Endometrial microvascular endothelial cells (primary cell): ENCODE results near the gene ZMYND19. TPM values are rescaled to one million over a fixed set of nuclear protein-coding genes. Genes with fewer than 3 reads are reported as not detected.

Source experiments
- in situ Hi-C: cut with HindIII; loops from 2 replicates; pipeline ENCODE4 v1.10.0; 2017; ENCODE audit warnings: low sequenced_read_pairs, low pct_unique_long_range_greater_than_20kb; ENCODE audit errors: inconsistent ontology term
- total RNA-seq: library from RNA; depleted of rRNA; stranded (reverse); fragments of >200 nt; gene quantifications from one replicate; pipeline ENCODE4 v1.2.3, GENCODE V29; 2015; ENCODE audit errors: inconsistent ontology term

ZMYND19 gene
- total RNA-seq, 1 donor from 2014 or later = 27.8 TPM

DNA sequence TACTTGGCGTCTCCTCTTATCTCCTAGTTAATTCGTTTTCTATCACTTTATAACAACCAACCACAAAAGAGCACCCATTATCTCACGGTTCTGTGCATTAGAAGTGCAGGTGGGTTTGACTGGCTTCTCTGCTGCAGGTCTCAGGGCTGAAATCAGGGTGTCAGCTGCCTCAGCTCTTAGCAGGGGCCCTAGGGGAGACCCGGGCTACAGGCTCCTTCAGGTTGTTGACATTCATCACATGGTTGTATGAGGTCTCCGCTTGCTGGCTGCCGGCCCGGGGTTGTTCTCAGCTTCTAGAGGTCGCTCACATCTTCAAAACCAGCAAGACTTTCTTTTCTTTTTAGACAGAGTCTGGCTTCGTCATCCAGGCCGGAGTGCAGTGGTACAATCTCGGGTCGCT lies 2.9 kb upstream of the ZMYND19 start:
- in situ Hi-C loops = no loop called here

DNA sequence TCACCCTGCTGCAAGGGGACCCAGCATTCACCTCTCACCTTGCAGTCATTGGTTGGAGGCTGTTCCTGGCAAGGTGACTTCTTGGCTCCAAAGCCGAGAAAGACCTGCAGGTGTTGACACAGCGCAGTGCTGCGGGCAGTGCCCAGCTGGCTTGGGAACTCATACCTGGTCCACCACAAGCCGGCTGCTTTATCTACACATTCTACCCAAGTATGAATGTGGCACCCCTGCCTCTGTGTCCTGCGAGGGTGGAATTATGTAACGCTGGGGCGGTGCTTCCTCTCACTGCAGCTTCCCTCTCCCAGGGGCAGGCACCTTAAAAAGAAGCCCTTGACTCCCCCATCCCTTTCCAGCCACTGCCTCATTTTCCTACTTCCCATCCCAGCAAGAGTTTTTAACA lies 2.5 kb upstream of the ZMYND19 start:
- in situ Hi-C loops = no loop called here

DNA sequence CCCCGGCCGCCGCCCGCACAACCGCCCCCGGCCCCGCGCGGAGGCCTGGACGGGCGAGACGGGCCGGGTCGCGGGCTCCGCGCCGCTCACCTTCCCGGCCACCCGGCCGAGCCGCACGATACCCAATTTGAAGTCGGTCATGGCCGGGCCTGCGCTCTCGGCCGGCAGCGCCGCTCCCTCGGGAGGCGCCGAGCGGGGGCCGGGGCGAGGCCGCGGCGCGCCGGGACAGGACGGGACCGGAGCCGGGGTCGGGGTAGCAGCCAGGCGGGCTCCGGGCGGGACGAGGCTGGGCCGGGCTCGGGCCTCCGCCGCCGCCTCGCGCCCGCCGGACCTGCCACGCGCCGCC lies 216 bp downstream of the ZMYND19 start:
- in situ Hi-C loops = no loop called here

DNA sequence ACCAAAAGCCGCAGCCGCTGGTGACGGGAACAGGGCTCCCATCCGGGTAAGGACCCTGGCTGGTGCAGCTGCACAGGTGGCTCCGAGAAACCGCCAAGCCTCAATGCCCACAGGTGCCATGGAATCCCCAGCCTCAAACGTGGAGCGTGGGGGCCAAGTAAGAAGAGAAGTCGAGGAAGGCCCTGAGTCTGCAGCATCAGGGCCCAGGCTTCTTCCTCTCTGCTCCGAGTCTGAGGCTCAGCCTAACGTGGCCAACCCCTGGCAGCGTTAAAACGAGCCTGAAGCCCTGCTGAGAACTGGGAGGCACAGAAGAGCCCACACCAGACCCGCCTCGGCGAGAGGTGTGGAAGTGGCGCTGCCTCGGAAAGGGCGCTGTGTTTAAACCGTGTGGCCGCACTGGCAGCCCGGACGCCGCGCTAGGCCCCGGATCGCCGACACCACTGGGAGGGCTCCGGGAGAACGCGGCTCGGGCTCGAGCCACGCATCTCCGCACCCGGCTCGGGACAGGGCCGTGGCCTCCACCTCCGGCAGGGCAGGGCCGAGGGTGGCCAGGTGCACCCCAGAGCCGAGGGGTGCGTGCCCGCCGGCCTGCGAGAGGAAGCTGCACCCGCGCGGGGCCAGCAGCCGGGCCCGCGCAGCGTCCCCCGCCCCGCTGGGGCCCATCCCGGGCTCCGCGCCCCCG lies 730 bp downstream of the ZMYND19 start:
- in situ Hi-C loops = no loop called here

DNA sequence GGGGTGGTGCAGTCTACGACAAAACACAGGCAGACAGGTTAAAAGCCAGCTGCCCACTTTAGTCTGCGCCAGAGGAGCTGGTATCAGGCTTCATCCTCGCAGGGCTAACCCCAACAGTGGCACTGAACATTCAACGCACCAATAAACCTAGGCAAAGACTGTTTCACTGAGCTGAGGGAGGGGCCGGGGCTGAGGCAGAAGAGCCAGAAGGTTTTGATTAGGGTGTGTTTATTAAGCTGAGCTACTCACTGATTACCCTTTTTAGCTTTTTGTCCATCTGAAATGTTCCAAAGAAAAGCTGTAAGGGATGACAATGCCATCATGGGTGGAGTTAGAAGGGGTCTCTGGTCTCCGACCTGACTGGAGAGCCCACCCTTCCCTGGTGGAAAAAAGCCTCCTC lies 1.4 kb downstream of the ZMYND19 start:
- in situ Hi-C loops = no loop called here

DNA sequence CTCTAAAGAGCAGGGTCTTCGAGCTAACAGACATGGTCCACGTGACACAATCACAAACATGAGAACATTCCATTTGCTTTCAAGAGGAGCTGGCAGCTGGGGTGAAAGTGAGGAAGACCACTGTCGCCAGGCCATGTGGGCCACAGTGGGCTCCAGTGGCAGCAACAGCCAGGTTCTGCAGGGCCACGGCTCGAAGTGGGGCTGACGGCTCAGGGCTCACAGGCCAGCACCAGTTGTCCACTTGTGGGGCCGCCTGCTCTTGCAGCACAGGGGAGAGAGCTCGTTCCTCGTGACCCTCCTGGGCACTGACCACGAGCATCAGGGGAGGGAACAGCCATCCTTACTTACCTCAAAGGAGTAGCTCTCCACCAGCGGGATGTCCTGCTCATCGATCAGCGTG lies 2.0 kb downstream of the ZMYND19 start:
- in situ Hi-C loops = no loop called here

DNA sequence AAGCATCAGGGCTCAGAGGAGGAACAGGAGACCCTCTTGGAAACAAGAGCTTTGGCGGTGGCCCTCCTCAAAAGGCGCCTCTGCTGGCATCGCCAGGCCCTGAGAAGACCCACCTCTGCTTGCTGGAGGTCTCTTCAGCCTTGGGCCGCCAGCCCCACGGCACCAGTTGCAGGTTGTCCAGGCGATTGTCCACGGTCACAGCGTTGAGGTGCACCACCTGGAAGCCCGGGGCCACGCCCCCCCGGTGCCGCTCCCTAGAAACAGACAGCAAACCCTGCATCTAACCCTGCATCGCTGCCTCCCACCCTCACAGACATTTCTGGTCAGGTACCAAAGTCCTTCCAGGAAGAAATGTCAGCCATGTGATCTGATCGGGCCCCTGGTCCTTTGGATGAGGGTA lies 3.5 kb downstream of the ZMYND19 start:
- in situ Hi-C loops = no loop called here

DNA sequence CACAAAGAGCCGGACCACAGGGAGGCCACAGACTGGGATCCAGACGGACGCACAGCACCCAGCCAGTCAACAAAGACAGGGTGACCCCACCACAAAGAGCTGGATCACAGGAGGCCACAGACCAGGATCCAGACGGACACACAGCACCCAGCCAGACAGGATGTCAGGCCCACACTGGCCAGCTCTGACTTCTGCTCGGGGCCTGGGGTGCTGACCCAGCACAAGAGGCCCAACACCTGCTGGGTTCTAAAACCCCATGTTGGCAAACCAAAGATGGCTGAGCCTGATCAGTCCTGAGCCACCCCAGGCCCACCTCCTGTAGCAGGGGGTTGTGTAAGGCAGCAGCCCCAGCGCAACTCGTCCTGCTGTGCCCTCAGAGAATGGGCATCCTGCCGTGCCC lies 6.4 kb downstream of the ZMYND19 start:
- in situ Hi-C loops = no loop called here

DNA sequence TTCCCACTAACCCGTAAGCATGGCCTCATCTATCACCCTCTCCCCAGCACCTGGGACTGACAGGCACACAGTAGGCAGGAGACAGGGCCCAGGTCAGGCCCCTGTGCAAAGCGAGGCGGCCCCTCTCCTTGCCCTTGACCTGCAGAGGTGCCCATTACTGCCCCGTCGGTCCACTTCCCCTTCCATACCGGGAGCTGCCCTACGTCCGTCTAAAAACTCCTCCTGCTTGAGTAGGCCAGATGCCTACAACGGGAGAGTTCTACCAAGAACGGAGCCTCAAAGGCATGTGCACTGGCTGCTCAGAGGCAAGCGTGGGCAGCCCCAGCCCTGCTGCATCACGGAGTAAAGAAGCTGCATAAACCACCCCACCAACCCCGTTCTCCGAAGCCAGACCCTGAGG lies 7.0 kb downstream of the ZMYND19 start:
- in situ Hi-C loops = no loop called here

DNA sequence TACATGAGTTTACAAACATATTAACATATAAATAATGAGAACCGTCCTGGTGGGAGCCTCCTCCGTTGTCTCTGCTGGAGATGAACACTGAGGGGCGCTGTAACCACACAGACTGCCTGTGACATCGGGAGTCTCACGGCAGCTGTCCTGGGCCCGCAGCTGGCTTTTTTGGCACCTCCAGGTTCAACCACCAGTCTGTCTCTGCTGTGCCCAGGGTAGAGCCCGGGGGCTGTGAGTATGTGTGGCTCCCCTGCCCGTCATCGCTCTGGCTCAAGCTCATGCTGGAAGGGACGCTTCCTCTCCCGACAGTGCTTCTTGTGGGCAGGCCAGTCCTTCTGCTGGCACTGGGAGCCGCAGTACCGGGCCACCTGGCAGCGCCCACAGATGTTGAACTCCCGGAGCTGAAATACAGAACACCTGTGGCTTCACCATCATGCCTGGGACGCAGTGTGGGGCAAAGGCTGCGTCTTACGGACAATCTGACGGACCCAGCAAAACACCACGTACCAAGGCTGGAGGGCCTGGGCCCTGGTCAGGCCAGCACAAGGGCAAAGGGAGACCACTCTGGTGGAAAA lies 7.9 kb downstream of the ZMYND19 start:
- in situ Hi-C loops = no loop called here

DNA sequence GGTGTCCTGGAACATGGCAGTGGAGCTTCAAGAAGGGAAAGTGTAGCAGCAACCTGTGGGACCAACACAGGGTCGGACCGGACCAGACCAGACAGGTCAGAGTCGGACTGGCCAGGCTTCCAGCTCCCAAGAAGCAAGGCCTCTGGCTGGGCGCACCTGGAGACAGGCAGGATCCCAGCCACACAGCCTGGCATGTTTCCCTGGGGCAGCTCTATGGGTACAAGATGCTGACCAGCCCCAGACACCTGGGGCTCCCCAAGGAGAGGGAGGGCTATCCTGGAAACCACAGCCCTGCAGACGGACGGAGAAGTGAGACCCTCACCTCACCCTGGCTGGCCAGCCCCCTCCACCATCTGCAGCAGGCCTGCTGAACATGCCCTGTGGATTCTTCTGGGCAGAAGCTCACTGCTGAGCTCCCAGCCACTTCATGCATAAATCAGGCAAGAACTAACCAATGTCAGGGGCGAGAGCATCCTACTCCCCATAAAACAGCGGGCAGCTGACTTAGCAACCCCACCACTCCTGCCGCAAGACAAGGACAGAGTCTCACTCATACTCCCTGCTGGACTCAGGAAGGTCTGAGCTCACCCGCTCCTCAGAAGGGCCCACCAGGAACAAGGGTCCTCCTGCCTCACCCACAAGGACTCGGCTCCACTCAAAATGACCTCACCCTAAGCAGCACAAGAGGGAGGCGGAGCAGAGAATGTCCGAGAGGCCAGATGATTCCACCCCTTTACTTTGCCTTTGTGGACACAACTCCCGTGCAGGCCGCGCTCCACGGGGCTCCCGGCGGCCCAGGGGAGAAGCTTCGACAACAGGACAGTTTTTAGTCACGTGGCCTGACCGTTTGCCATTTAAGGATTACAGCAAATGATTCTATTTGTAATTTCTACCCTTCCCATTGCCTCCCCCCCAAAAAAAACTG lies 8.7 kb downstream of the ZMYND19 start:
- in situ Hi-C loops = no loop called here

DNA sequence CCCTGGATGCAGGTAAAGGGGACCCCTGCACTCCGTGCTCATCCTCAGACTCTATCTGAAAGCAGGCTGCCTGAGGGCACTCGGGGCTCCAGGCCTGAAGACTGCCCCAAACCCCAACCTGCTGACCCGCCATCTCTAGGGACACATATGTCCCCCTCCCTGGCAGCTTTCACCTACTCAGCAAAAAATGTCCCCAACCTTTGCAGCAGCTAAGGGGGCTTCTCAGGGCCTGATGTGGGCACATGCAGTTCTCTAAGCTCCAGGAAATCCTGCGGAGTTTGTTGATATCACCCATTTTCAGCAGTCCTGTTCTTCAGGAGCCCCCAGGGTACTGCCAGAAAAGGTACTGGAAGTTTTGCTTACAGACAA lies 9.4 kb downstream of the ZMYND19 start:
- in situ Hi-C loops = no loop called here

DNA sequence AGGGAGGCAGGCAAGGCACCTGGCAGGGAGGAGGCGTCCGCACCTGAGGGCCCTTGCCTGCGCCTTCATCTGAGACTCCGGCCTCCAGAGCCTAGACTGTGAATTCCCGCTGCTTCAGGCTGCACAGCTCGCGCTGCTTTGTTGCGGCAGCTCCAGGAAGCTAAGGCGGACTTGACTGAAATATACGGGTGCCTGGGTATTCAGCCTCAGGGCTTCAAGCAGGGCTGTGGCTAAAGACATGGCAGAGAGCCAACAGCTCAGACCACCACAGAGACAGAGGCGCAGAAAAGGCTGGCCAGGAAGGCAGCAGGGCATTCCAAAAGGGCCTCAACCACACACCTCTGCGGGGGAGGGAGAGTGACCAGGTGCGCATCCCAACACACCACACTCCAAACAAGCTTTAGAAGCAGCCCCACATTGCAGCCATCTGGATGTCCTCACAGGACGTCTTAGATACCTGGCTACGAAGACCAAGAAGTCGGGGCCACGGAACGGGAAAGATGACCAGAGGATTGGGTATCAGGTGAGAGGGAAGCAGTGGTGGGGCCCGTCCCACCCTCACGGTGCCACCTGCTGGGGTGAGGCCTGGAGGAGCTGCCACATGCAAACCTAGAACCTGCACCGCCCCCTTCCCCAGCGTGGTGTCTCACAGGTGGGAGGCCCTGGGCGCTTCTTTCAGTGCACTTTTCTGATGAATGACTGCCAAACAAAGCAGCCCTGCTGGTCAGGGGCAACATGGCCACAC lies 9.9 kb downstream of the ZMYND19 start:
- in situ Hi-C loops = no loop called here

DNA sequence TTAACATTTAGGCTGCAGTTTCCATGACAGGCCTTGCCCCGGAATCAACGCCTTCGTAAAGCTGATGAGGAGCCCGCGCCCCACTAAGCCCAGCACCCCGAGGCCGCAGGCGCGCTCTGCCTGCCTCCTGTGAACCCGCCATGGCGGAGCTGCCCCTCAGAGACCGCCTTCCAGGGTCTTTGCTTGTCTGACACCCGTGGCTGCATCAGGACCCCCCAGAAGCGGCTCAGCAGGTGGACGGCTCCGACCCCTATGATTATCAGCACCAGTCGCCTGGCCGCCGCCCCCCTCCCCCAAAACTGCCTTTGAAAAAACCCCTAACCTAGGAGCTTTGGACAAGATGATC lies 11.1 kb downstream of the ZMYND19 start:
- in situ Hi-C loops = no loop called here

DNA sequence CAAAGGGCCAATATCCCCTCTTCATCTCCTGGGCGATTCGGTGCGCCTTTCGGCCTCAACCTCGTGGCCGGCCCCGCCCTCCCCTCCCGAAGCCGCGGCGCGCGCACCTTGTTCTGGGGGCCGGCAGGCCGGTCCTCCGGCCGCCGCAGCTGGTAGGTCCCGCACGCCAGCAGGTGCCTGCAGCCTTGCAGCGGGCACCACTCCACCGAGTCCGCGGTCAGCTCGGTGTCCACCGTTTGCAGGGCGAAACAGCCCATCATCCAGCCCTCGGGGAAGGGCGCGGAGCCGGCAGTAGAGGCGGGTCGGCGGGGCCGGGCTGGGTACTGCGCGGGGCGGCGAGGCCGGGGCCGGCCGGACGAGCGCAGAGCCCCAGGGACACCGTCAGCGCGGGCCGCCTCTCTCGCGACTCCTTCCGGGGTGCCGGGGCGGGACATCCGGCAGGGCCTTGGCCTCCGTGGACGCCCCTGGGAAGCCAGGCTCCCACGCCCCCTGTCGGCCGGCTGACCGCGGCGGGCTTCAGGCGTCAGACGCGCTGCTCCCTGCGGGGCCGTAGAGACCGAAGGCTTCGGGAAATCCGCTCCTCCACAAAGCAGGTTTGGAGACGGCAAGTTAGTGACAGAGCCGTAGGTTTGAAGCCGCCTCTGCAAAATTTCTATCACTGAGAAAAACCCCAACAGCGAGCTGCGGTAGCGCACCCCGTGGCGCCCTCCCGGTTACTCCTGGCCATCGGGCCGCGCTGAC lies 11.6 kb downstream of the ZMYND19 start, which contains the start of gene DPH7:
TSS of gene DPH7 (minus strand) at position 408 of the 741 bp plus-strand sequence. CDS start at position 260, 148 bp downstream.
- in situ Hi-C loops = no loop called here

DNA sequence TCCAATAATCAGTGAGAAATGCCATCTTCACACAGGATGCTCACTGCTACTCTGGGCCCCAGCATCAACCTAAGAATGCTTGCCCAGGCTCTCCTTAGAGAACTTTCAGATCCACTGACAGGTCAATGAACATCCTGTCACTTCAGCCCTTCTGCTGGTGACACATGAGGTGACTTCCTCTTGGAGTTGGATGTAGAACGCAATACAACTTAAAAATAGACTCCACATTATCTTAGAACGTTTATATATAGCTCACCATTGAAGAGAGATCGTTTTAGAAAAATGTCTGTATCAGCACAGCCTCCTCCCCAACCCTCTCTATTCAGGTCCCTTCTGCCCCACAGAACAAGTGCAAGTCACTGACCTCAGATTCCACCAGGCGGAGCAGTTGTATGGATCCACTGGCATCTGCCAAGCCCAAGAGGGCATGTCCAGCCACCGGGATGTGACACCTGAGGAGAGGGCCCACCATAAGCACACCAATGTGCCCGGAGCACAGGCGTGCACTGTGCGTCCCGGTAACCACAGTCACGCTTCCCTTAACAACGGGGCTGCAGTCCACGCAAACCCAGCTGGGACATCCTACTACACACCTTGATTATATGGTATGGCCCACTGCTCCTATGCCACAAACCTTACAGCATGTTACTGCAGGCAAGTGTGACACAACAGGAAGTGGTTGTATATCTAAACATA lies 14.4 kb downstream of the ZMYND19 start:
- in situ Hi-C loops = no loop called here

DNA sequence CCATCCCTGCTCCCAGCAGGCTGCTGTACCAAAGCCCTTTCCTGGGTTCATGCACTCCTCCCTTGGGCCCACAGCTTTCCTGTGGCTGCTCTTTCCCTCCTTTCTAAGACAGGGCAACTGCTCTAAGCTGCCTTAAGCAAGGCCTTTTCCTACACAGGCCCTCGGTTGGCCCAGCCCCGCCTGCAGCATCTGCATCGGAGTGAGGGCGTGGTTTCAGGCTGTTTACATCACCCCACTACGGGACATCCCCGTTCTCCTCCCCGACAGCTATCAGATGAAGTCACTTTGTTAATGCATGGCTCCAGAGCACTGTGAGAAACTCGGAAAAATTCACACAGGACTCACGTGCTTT lies 15.0 kb downstream of the ZMYND19 start:
- in situ Hi-C loops = no loop called here

DNA sequence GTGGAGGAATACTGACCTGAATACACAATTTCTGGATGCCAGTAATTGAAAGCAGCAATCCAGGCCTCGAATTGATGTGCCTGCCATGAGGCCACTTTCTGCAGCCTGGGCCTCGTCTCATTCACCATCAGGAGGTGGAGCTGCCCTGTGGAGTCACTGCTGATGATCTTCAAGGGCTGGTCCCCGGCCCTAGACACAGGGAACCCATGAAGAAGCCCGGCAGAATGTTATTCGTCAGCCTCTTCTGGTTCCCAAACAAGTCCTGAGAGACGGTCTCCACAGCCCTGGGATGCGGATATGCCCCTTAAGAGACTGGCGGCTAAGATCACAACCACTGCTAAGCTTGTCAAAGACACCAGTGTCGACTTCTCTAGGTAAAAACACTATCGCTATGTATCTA lies 16.1 kb downstream of the ZMYND19 start:
- in situ Hi-C loops = no loop called here
